Effector memory CD8-positive, alpha-beta T cell (primary cell): ENCODE data around the gene HYAL2.
"Not testable (repeated sequence)": the region's sequence is repeated elsewhere in the genome, so short reads cannot be mapped to it uniquely, and the experiment has no call there.

Source experiments
- ATAC-seq: fragments of 150-1000 bp; cut with Tn5 transposase; replicated peaks from 2 replicates; pipeline ENCODE4 v1.10.0; 2021; ENCODE audit warnings: mild to moderate bottlenecking, moderate library complexity
- DNase-seq, 3 experiments: peaks; one replicate each; pipeline ENCODE4 v3.0.0; 2021
- H3K27ac Mint-ChIP-seq, 2 donors: one replicate each; pipeline ENCODE4 v1.8.0; 2022; ENCODE audit warnings: mild to moderate bottlenecking in 2 of 2, mixed read lengths in 2 of 2, moderate library complexity in 2 of 2
- H3K27me3 Mint-ChIP-seq, 2 donors: one replicate each; pipeline ENCODE4 v1.8.0; 2022; ENCODE audit warnings: mixed read lengths in 2 of 2
- H3K36me3 Mint-ChIP-seq: one replicate; pipeline ENCODE4 v1.8.0; 2022; ENCODE audit warnings: mild to moderate bottlenecking, moderate library complexity, mixed read lengths; ENCODE audit not compliant: insufficient read depth
- H3K4me1 Mint-ChIP-seq, 2 donors: one replicate each; pipeline ENCODE4 v1.8.0; 2022; ENCODE audit warnings: low read depth in 2 of 2, mixed read lengths in 2 of 2
- H3K4me3 Mint-ChIP-seq, 2 donors: one replicate each; pipeline ENCODE4 v1.8.0; 2022; ENCODE audit warnings: mild to moderate bottlenecking in 2 of 2, mixed read lengths in 2 of 2, moderate library complexity in 2 of 2
- H3K9me3 Mint-ChIP-seq, 2 donors: one replicate each; pipeline ENCODE4 v1.8.0; 2022; ENCODE audit warnings: mixed read lengths in 2 of 2

The HYAL2 gene

DNA sequence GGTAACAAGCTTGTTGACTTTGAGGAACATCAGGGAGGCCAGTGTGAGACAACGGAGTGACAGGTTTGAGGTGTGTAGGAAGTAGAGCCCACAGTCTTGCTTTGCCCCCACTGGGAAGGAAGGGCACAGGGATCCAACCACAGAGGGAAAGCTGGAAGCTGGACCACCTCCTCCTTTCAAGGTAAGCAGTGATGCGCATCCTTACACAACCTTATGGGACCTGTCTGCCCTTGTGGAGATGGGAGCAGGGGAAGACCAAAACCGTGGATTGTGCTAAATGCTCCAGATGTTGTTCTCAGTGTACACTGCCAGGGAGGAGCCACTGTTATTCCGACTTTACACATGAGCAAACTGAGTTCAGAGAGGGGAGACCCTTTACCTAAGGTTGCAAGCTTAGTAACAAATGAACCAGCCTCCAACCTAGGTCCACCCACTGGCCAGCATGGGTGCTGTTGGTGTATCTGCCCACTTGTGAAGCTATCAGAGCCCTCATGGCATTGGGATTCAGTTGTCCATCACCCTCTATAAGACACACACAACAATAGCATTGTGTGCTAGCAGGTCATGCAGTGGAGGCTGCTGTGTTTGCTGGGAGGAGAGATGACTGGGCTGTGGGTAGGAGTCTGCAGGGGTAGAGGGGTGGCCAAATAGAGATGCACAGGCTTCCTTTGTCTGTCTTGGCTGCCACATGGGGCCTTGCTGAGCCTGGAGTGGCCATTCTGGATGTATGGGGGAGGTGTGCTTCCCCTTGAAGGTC is 44.2 kb downstream of the HYAL2 start:
- H3K4me3 Mint-ChIP-seq = no peak overlapping the region
- ATAC-seq (no peak), DNase-seq (no peak)
- H3K9me3 Mint-ChIP-seq = no peaks in the 10 kb centered on the region
- peaks cover 12% of the 10 kb centered on the region for H3K36me3 Mint-ChIP-seq
- H3K27ac Mint-ChIP-seq = no peak overlapping the region
- peaks cover 16 to 17% of the 10 kb centered on the region in 2 donors for H3K4me1 Mint-ChIP-seq
- peaks cover 29 to 44% of the 10 kb centered on the region in 2 donors for H3K27me3 Mint-ChIP-seq

DNA sequence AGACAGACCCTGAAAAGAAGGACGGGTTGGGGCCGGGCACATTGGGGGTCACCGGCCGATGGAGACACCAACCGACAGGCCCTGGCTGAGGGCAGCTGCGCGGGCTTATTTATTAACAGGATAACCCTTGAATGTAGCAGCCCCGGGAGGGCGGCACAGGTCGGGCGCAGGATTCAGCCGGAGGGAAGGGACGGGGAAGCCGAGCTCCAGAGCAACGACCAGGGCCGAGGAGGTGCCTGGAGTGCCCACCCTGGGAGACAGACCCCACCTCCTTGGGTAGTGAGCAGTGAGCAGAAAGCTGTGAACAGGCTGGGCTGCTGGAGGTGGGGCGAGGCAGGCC is 45.8 kb downstream of the HYAL2 start:
- Mint-ChIP-seq H3K9me3 (no peaks in the 10 kb centered on the region), H3K4me1 (peaks cover 22% of the 10 kb centered on the region in 2 donors), H3K27me3 (peaks cover 35 to 51% of the 10 kb centered on the region in 2 donors), H3K4me3 (no peak overlapping the region), H3K36me3 (peaks cover 19% of the 10 kb centered on the region), H3K27ac (no peak overlapping the region)
- ATAC-seq (no peak), DNase-seq (no peak)

DNA sequence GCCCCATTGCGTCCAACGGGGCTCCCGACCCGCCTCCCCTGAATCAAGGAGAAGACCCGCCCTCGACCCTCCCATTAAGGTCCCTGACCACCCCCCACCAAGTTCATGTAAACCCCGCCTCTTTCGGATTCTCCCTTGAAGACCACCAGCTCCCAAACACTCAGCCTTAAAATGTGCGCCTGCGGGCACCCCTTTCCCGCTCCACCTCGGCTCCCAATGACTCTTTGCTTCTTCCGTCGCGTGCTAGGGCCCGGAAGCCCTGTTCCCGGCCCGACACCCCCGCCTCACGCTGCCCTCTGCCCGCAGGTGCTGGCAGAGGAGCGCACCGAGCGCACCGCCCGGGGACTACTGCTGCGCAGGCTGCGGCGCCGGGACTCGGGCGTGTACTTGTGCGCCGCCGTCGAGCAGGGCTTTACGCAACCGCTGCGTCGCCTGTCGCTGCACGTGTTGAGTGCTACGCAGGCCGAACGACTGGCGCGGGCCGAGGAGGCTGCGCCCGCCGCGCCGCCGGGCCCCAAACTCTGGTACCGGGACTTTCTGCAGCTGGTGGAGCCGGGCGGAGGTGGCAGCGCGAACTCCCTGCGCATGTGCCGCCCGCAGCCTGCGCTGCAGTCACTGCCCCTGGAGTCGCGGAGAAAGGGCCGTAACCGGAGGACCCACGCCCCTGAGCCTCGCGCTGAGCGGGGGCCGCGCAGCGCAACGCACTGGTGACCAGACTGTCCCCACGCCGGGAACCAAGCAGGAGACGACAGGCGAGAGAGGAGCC is 46.4 kb downstream of the HYAL2 start:
- Mint-ChIP-seq H3K27ac (peak overlapping the region; percentile 23 to 49), H3K4me3 (peak overlapping the region; percentile 56 to 63), H3K27me3 (peaks cover 35 to 51% of the 10 kb centered on the region in 2 donors), H3K4me1 (peaks cover 22% of the 10 kb centered on the region in 2 donors), H3K9me3 (no peaks in the 10 kb centered on the region), H3K36me3 (peaks cover 19% of the 10 kb centered on the region)
- DNase-seq = no peak
- peak; percentile 30 for ATAC-seq

DNA sequence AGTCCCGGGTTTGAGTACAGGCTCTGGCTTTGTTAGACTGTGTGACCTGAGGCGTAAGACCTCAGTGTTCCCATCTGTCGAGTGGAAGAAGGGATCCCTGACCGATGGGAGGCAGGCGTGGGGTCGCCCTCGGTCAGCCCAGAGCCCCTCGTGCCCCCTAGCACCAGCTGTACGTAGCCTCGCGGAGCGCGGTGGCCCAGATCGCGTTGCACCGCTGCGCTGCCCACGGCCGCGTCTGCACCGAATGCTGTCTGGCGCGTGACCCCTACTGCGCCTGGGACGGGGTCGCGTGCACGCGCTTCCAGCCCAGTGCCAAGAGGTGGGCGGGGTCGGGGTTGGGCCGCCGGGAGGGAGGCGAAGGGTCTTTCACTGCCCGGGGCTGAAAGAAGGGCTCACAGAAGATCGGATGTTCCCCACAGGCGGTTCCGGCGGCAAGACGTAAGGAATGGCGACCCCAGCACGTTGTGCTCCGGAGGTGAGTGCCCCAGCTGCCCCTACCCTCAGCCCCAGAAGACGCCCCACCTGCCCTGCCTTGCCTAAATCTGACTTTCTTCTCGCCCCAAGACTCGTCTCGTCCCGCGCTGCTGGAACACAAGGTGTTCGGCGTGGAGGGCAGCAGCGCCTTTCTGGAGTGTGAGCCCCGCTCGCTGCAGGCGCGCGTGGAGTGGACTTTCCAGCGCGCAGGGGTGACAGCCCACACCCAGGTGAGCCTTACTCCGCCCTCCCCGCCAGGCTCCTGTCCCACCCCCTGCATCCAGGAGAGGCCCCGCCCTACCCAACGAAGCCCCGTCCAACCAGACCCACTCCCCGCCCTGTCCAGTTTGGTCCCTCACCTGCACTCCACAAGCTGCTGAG is 47.2 kb downstream of the HYAL2 start:
- Mint-ChIP-seq H3K4me3 (peak overlapping the region; percentile 56 to 63), H3K27me3 (peaks cover 35 to 51% of the 10 kb centered on the region in 2 donors), H3K9me3 (no peaks in the 10 kb centered on the region), H3K36me3 (peaks cover 21% of the 10 kb centered on the region), H3K4me1 (peaks cover 22% of the 10 kb centered on the region in 2 donors), H3K27ac (peak overlapping the region; percentile 23 to 49)
- DNase-seq = no peak
- no peak for ATAC-seq

DNA sequence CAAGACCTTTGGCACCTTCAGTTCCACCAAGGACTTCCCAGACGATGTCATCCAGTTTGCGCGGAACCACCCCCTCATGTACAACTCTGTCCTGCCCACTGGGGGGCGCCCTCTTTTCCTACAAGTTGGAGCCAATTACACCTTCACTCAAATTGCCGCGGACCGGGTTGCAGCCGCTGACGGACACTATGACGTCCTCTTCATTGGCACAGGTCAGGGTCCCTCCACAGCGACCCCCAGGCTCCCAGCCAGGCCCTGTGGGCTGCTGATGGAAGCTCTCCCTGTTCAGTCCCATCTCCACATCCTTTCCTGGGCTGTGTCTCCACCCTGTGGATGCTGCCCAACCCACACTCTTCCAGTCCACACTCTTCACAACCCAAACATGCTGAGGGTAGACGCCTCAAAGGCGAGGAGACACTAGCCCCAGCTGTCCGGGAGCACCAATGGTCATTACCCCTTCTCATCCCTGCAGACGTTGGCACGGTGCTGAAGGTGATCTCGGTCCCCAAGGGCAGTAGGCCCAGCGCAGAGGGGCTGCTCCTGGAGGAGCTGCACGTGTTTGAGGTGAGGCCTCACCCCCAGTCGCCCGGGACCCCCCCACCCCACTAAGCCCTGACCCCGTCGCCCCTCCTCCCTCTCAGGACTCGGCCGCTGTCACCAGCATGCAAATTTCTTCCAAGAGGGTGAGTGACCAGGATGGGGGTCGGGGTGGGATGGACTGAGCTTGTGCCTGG is 48.0 kb downstream of the HYAL2 start:
- Mint-ChIP-seq H3K36me3 (peaks cover 23% of the 10 kb centered on the region), H3K27me3 (peaks cover 35 to 51% of the 10 kb centered on the region in 2 donors), H3K4me3 (peak overlapping the region; percentile 63 to 67), H3K27ac (peak overlapping the region in 1 of 2 donors; percentile 15), H3K4me1 (peaks cover 22% of the 10 kb centered on the region in 2 donors), H3K9me3 (no peaks in the 10 kb centered on the region)
- ATAC-seq (peak; percentile 46), DNase-seq (peak; percentile 70 to 73 (median 71))

DNA sequence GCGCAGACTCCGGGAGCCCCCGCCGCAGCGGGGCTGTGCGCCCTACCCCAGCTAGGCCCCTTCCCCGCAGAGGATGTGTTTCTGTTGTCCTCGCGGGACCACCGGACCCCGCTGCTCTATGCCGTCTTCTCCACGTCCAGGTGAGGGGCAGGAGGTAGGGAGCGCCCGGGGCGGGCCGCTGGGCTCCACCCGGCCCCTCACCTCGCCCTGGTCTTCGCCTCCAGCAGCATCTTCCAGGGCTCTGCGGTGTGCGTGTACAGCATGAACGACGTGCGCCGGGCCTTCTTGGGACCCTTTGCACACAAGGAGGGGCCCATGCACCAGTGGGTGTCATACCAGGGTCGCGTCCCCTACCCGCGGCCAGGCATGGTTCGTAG is 48.9 kb downstream of the HYAL2 start:
- ATAC-seq (no peak), DNase-seq (no peak)
- Mint-ChIP-seq H3K27ac (peak overlapping the region in 1 of 2 donors; percentile 15), H3K27me3 (peaks cover 35 to 51% of the 10 kb centered on the region in 2 donors), H3K36me3 (peaks cover 22% of the 10 kb centered on the region), H3K4me3 (peak overlapping the region in 1 of 2 donors; percentile 83), H3K9me3 (no peaks in the 10 kb centered on the region), H3K4me1 (peaks cover 22% of the 10 kb centered on the region in 2 donors)

DNA sequence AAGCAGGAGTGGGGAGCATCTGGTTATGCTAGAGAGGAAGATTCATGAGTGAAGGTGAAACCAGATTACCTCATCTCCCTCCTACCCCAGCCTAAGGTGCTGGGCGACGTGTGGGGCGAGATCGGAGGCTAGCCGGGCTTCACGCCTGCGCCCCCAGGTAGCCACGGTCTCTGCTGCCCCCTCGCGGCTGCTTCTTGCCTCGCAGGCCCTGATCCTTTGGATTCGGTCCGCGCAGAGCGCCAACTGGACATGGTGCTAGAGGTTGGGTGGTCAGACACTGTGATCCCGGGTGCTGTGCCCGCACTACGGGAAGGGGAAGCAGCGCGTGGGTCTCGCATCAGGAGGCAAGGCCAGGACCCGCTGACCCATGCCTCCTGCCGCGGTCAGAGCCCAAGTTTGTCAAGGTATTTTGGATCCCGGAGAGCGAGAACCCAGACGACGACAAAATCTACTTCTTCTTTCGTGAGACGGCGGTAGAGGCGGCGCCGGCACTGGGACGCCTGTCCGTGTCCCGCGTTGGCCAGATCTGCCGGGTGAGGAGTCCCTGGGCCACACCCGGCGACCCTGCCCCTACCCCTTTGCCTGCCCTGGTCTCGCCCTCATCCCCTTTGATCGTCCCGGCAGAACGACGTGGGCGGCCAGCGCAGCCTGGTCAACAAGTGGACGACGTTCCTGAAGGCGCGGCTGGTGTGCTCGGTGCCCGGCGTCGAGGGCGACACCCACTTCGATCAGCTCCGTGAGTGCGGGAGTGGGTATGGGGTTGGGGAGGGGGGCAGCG is 49.4 kb downstream of the HYAL2 start:
- Mint-ChIP-seq H3K9me3 (no peaks in the 10 kb centered on the region), H3K27ac (peak overlapping the region; percentile 55 to 89), H3K27me3 (peaks cover 35 to 49% of the 10 kb centered on the region in 2 donors), H3K4me1 (peaks cover 22% of the 10 kb centered on the region in 2 donors), H3K4me3 (peak overlapping the region; percentile 39 to 83), H3K36me3 (peaks cover 20% of the 10 kb centered on the region)
- ATAC-seq (peak; percentile 88), DNase-seq (peak; percentile 88 to 90 (median 90))

DNA sequence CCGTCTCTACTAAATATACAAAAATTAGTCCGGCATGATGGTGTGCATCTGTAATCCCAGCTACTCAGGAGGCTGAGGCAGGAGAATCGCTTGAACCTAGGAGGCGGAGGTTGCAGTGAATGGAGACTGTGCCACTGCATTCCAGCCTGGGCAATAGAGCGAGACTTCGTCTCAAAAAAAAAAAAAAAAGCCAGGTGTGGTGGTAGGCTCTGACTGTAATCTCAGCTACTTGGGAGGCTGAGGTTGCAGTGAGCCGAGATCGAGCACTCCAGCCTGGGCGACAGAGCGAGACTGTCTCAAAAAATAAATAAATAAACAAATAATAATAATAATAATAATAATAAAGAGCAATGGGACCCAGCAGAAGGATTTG is 50.0 kb downstream of the HYAL2 start:
- ATAC-seq = not testable (repeated sequence)

DNA sequence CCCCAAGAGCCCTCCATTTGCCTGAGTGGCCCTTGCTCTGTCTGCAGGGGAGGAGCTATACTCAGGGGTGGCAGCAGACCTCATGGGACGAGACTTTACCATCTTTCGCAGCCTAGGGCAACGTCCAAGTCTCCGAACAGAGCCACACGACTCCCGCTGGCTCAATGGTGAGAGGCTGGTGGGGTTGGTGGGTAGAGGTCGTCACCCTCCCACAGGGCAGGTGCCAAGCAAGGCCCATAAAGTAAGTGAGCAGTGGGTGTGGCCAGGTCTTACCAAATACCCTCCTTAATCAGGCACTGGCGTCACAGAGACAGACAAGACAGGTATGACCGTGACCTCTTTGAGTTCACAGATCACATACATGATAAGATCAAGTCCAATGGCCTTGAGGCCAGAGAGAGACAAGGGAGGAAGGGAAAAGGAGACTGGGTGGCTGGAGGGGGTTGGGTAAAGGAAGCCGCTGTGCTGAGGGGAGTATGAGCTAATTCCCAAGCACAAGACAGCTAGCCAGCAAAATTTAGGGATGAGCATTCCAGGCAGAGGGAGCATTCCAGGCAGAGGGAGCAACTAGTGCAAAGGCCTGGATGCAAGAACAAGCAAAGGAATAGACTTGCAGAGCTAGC is 51.1 kb downstream of the HYAL2 start:
- H3K36me3 Mint-ChIP-seq = peaks cover 20% of the 10 kb centered on the region
- ATAC-seq (no peak), DNase-seq (no peak)
- peaks cover 31 to 38% of the 10 kb centered on the region in 2 donors for H3K27me3 Mint-ChIP-seq
- H3K4me3 Mint-ChIP-seq = peak overlapping the region in 1 of 2 donors; percentile 27
- H3K4me1 Mint-ChIP-seq = peaks cover 22% of the 10 kb centered on the region in 2 donors
- no peak overlapping the region for H3K27ac Mint-ChIP-seq
- no peaks in the 10 kb centered on the region for H3K9me3 Mint-ChIP-seq

More for the DNA sequence above, 50.0 kb downstream of the HYAL2 start:
- H3K4me1 Mint-ChIP-seq = peaks cover 22% of the 10 kb centered on the region in 2 donors
- peaks cover 31 to 43% of the 10 kb centered on the region in 2 donors for H3K27me3 Mint-ChIP-seq
- not testable (repeated sequence) for H3K9me3 Mint-ChIP-seq, DNase-seq, H3K27ac Mint-ChIP-seq
- peak overlapping the region in 1 of 2 donors; percentile 39 for H3K4me3 Mint-ChIP-seq
- H3K36me3 Mint-ChIP-seq = peaks cover 20% of the 10 kb centered on the region

DNA sequence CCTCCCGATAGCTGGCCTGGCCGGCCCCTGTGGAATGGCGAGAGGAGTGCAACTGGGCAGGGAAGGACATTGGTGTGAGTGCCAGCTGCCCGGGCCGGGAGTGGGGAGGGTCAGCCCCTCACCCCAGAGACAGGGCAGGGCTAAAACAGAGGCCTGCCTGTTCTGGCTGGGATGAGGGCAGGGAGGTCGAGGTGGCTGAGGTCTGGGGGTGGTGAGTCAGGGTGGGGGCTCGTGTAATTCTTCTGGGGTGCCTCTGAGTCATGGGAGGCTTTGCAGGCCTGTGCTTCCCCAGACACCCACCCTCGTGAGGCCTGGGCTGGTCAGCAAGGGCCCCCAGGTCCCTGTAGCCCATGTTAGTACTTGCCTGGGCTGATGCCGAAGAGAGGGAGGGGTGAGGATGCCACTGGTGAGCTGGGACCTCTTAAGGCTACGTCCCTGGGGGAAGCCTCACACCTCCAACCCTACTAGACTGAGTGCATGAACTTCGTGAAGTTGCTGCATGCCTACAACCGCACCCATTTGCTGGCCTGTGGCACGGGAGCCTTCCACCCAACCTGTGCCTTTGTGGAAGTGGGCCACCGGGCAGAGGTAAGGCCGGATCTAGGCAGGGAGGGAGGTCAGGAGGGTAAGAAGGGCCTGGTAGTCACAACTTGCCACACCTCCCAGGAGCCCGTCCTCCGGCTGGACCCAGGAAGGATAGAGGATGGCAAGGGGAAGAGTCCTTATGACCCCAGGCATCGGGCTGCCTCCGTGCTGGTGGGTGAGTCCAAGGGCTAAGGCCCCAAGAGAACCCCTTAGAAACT is 51.9 kb downstream of the HYAL2 start:
- Mint-ChIP-seq H3K4me1 (peaks cover 16 to 19% of the 10 kb centered on the region in 2 donors), H3K9me3 (no peaks in the 10 kb centered on the region), H3K36me3 (peaks cover 20% of the 10 kb centered on the region), H3K27ac (no peak overlapping the region), H3K27me3 (peaks cover 23 to 30% of the 10 kb centered on the region in 2 donors), H3K4me3 (no peak overlapping the region)
- ATAC-seq = no peak
- DNase-seq = no peak

DNA sequence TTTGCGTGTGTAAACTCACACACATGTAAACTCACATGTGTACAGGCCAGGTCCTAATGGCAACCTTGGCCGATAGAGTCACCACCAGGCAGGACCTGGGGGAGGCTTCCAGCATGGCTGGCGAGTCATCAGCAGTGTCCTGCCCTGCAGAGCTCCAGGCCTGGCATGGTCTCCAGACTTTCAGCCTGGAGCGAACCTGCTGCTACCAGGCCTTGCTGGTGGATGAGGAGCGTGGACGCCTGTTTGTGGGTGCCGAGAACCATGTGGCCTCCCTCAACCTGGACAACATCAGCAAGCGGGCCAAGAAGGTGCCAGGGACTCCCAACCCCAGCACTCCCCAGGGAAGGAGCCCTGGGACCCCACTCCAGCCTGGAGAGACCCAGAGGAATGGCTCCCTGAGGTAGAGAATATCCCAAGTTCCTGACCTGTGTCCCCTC is 52.5 kb downstream of the HYAL2 start:
- DNase-seq (no peak), ATAC-seq (no peak)
- Mint-ChIP-seq H3K36me3 (peaks cover 19% of the 10 kb centered on the region), H3K27ac (no peak overlapping the region), H3K4me3 (no peak overlapping the region), H3K27me3 (peaks cover 17 to 24% of the 10 kb centered on the region in 2 donors), H3K9me3 (no peaks in the 10 kb centered on the region), H3K4me1 (peaks cover 12 to 16% of the 10 kb centered on the region in 2 donors)
